Neutrophil (primary cell): ENCODE data around the gene SEMA7A.

Experiments used
- H3K27ac ChIP-seq: fragments of 200-600 bp; sonication (generic); 2 replicates; pipeline ENCODE4 v1.5.1; 2016; ENCODE audit warnings: mild to moderate bottlenecking, moderate library complexity
- H3K27me3 ChIP-seq: fragments of 200-600 bp; sonication (generic); 2 replicates; pipeline ENCODE4 v1.6.0; 2016; ENCODE audit warnings: mild to moderate bottlenecking
- H3K36me3 ChIP-seq: fragments of 200-600 bp; sonication (generic); 2 replicates; pipeline ENCODE4 v1.5.1; 2017
- H3K4me1 ChIP-seq, 2 experiments: fragments of 200-600 bp in 1 of 2; sonication (generic) in 1 of 2; 1 replicate in 1 of 2; 2 replicates in 1 of 2; pipeline versions ENCODE4 v1.5.1 to v1.6.1; 2013 to 2016; ENCODE audit warnings: low read depth in 1 of 2, low read length in 1 of 2, mild to moderate bottlenecking in 1 of 2, moderate library complexity in 1 of 2; ENCODE audit not compliant: control insufficient read depth in 1 of 2, insufficient read depth in 1 of 2
- H3K4me3 ChIP-seq, 2 experiments: fragments of 200-600 bp in 1 of 2; sonication (generic) in 1 of 2; 1 replicate in 1 of 2; 2 replicates in 1 of 2; pipeline ENCODE4 v1.5.1; 2013 to 2016; ENCODE audit warnings: low read depth in 1 of 2, low read length in 1 of 2, mild to moderate bottlenecking in 1 of 2, moderate library complexity in 1 of 2
- H3K9me3 ChIP-seq: fragments of 200-600 bp; sonication (generic); 2 replicates; pipeline ENCODE4 v1.5.1; 2016
- TF ChIP-seq, protein P1 (sequence below): fragments of 200-600 bp; sonication (generic); IDR thresholded peaks from 2 replicates; pipeline ENCODE4 v1.5.1; 2016; ENCODE audit warnings: antibody characterized with exemption

SEMA7A gene

DNA sequence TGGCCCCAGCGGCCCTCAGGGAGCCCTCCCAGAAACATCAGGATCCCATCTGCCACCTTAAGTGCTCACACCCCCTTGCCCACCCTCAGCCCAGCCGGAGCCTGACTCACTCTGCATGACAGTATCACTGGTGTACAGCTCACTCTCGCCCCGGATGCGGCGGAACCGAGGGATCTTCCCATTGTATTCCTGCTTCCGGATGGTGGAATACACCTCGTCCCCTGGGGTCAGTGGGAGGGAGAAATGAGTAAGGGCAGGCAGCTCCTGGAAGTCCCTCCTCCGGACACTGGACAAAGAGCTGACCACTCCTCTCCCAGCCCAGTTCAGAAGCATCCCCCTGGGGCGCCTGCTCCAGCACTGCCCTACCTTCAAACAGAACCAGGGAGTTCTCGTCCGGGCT, 16.5 kb downstream of the SEMA7A start:
- H3K36me3 ChIP-seq, result no peaks in the 10 kb centered on the region
- no peaks in the 10 kb centered on the region for H3K9me3 ChIP-seq
- peaks cover 28% of the 10 kb centered on the region in 2 experiments for H3K4me1 ChIP-seq
- H3K27me3 ChIP-seq, result no peaks in the 10 kb centered on the region
- H3K27ac ChIP-seq, result no peak overlapping the region
- TF ChIP-seq, protein P1, sequence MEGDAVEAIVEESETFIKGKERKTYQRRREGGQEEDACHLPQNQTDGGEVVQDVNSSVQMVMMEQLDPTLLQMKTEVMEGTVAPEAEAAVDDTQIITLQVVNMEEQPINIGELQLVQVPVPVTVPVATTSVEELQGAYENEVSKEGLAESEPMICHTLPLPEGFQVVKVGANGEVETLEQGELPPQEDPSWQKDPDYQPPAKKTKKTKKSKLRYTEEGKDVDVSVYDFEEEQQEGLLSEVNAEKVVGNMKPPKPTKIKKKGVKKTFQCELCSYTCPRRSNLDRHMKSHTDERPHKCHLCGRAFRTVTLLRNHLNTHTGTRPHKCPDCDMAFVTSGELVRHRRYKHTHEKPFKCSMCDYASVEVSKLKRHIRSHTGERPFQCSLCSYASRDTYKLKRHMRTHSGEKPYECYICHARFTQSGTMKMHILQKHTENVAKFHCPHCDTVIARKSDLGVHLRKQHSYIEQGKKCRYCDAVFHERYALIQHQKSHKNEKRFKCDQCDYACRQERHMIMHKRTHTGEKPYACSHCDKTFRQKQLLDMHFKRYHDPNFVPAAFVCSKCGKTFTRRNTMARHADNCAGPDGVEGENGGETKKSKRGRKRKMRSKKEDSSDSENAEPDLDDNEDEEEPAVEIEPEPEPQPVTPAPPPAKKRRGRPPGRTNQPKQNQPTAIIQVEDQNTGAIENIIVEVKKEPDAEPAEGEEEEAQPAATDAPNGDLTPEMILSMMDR, result no peak
- H3K4me3 ChIP-seq, result no peak overlapping the region

DNA sequence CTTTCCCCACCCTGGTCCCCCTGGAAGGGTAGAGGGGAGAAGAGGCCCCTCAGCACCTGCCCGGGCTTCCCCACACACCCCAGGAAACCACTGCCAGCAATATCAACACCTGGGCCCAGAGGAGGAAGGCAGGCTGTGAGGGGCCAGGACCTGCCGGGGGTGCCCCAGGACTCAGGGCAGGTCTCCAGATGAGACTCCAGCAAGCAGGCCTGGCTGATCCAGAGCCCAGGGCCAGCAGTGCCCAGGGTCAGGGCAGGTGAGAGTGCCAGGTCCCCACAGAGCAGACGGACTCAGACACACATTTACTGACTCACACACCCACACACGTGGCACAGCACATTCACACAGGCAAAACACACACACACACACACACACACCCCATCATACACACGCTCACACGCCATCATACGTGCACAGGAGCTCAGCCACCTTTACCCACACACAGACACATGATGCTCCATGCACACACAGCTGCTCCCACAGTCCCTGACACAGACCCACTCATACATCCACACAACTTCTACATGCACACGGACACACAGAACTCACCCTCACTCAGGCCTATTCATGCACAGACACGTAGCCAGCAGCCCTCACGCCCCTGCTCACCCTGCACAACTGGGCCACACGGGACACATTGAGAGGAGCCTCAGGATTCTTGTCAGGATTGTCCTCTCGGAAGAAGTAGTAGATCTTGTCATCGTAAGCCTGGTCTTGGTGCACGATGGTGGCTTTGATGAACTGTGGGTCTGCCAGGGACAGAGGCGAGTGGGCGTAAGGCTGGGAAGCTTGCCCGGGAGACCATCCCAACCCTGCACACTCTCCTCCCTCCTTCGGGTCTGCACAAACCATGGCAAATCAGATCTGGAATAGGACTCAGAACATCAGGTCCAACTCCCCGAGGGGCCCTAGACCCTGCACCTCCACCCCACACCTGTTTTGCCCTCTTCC, 17.5 kb downstream of the SEMA7A start:
- no peak overlapping the region for H3K27ac ChIP-seq
- H3K9me3 ChIP-seq, result no peaks in the 10 kb centered on the region
- no peak overlapping the region for H3K4me3 ChIP-seq
- H3K36me3 ChIP-seq, result no peaks in the 10 kb centered on the region
- no peaks in the 10 kb centered on the region for H3K27me3 ChIP-seq
- H3K4me1 ChIP-seq, result peaks cover 24 to 25% of the 10 kb centered on the region in 2 experiments
- TF ChIP-seq, protein P1, result no peak

DNA sequence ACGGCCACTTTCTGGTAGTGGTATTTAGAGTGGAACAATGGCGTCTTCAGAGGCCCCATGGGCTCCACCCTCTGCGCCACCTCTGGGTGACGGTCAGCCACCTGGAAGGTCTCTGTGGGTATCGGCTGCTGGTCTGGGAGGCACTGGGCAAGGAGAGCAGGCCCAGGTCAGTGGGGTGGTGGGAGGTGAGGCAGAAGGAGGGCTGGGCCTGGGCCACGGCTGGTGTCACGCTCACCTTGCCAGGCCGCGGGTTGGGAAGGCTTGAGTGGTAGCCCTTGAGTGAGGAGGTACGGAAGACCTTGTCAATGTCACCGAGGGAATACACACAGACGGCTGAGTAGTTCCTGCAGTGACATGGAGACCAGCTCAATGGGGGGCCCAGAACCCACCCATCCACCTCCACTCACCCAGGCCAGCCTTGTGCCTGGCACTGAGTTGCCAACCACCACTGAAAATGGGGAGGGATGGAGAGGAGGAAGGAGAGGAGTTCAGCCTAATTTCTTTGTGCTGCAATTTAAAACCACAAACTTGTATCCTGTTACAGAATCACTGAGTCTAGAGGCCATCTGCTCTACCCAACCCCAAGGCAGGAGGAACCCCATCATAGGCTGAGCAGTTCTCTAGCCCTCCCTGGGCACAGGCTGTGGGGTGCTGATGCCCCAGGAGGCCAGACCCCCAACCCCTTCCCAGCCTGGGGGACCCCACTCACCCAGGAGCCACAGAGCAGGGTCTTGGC, 19.0 kb downstream of the SEMA7A start:
- peaks cover 24 to 25% of the 10 kb centered on the region in 2 experiments for H3K4me1 ChIP-seq
- H3K36me3 ChIP-seq, result no peaks in the 10 kb centered on the region
- TF ChIP-seq, protein P1, result no peak
- H3K27ac ChIP-seq, result no peak overlapping the region
- no peaks in the 10 kb centered on the region for H3K9me3 ChIP-seq
- no peak overlapping the region for H3K4me3 ChIP-seq
- no peaks in the 10 kb centered on the region for H3K27me3 ChIP-seq

DNA sequence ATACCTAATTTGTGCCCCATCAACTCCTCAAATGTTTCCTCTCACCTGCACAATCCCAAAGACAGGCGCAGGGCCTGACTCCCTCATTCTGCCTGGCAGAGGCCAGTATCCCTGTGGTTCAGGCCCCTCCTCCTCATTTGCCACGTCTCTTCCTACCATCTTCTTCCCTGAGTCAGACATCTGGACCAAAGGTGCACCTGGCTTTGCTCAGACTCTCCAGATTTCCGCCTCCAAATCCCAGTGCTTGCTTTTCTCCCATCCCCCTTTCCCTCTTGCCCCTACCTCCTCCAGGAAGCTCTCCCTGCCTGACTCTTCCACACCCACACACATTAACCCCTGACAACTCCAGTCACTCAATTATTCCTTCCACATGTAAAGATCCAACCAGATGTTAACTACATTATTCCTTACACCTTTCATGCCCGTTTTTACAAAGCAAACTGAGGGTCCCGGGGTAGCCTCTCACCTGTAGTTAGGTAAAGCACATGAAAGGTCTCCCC, 19.6 kb downstream of the SEMA7A start:
- H3K4me3 ChIP-seq, result no peak overlapping the region
- TF ChIP-seq, protein P1, result no peak
- peaks cover 24 to 25% of the 10 kb centered on the region in 2 experiments for H3K4me1 ChIP-seq
- H3K9me3 ChIP-seq, result no peaks in the 10 kb centered on the region
- no peaks in the 10 kb centered on the region for H3K27me3 ChIP-seq
- H3K36me3 ChIP-seq, result no peaks in the 10 kb centered on the region
- no peak overlapping the region for H3K27ac ChIP-seq

DNA sequence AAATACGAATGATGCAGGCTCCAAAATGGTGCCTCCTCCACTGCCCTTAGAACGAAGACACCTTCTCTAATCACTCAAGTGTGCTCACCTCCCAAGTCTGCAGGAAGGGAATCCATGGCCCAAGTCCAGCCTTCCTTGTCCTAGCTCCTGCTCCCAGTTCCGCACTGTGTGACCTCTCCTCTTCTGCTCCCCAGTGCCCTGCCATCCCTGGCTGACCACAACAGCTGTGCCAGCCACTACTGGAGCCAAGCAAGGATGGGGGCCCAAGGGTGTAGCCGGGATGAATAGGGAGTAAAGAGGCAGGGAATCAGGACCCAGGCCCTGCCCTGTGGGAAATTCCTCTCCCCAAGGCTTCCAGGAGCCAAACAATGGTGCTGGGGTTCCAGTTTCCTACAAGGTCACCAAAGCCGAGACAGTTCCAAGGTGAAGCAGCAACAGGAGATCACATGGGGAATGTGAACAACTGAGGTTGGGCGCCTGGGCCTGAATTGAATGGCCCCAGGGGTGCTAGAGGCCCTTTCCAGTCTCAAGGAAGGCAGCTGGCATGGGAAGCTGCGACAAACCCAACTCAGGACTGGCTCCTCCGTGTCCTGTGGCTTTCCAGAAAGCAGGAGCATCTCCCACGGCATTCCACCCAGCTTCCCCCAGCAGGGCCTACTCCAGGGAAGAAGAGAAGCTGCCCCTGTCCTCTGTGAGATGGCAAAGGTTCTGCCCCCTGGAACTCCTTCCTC, 20.2 kb downstream of the SEMA7A start:
- Histone ChIP-seq H3K4me1 (peaks cover 24 to 25% of the 10 kb centered on the region in 2 experiments), H3K27ac (no peak overlapping the region), H3K9me3 (no peaks in the 10 kb centered on the region), H3K36me3 (no peaks in the 10 kb centered on the region), H3K27me3 (no peaks in the 10 kb centered on the region), H3K4me3 (no peak overlapping the region)
- TF ChIP-seq, protein P1, result no peak
